Small intestine (tissue), 7 donors: ENCODE data around the gene CFAP299. TPM values are rescaled to one million over a fixed set of nuclear protein-coding genes. Genes with fewer than 3 reads are reported as not detected.

ENCODE experiments used
- DNase-seq, 2 donors: peaks; one replicate each; pipeline versions ENCODE4 v3.0.0 to v3.0.0-alpha.2; 2013
- FAIRE-seq: peaks from 2 replicates; lab custom pipeline; 2012; peaks lifted over from hg19 to GRCh38; lab: Jason Lieb, UNC
- H3K27ac ChIP-seq, 3 donors: one replicate each; pipeline ENCODE4 v1.5.1; 2013; ENCODE audit warnings: low read length in 2 of 3, mild to moderate bottlenecking in 2 of 3, control low read depth in 1 of 3, inconsistent platforms in 1 of 3, low read depth in 1 of 3, moderate library complexity in 1 of 3
- H3K27me3 ChIP-seq, 3 donors: one replicate each; pipeline ENCODE4 v1.6.1; 2013; ENCODE audit warnings: low read length in 3 of 3, inconsistent platforms in 1 of 3; ENCODE audit not compliant: control insufficient read depth in 3 of 3, insufficient read depth in 3 of 3
- H3K36me3 ChIP-seq, 3 donors: one replicate each; pipeline ENCODE4 v1.6.1; 2013; ENCODE audit warnings: low read length in 3 of 3, inconsistent platforms in 1 of 3, low read depth in 1 of 3, mild to moderate bottlenecking in 1 of 3, moderate library complexity in 1 of 3; ENCODE audit not compliant: control insufficient read depth in 3 of 3, insufficient read depth in 2 of 3
- H3K4me1 ChIP-seq, 3 donors: one replicate each; pipeline ENCODE4 v1.6.1; 2013; ENCODE audit warnings: low read length in 2 of 3, inconsistent platforms in 1 of 3, low read depth in 1 of 3, mild to moderate bottlenecking in 1 of 3, moderate library complexity in 1 of 3; ENCODE audit not compliant: control insufficient read depth in 3 of 3, insufficient read depth in 2 of 3
- H3K4me3 ChIP-seq, 3 donors: one replicate each; pipeline ENCODE4 v1.5.1; 2013; ENCODE audit warnings: low read length in 3 of 3, control low read depth in 1 of 3, inconsistent platforms in 1 of 3, low read depth in 1 of 3, mild to moderate bottlenecking in 1 of 3, moderate library complexity in 1 of 3
- H3K9me3 ChIP-seq, 2 donors: one replicate each; pipeline ENCODE4 v1.6.1; 2013; ENCODE audit warnings: low read depth in 1 of 2, low read length in 1 of 2; ENCODE audit not compliant: control insufficient read depth in 2 of 2, insufficient read depth in 1 of 2
- WGBS, 3 donors: extraction: QIAGEN DNeasy Blood & Tissue Kit; methylation state at CpG; one replicate each; pipeline ENCODE4 v1.1.7; 2013; 5-methylcytosine and 5-hydroxymethylcytosine counted together
- polyA plus RNA-seq, 4 donors: library from polyadenylated mRNA; stranded (reverse) in 3 of 4; unstranded in 1 of 4; fragments of 200-250 nt in 3 of 4; fragments of 120-200 nt in 1 of 4; gene quantifications; one replicate each; pipeline versions ENCODE4 v1.2.1 to v1.2.3, GENCODE V29; 2013
- donor health status: healthy with polysubstance abuse.
- donor health status: control.
- donor health status: control.
- donor health status: Bipolar disorder and iron deficiency.
- donor health status: healthy.

The CFAP299 gene
- polyA plus RNA-seq, 4 donors, result not detected

DNA sequence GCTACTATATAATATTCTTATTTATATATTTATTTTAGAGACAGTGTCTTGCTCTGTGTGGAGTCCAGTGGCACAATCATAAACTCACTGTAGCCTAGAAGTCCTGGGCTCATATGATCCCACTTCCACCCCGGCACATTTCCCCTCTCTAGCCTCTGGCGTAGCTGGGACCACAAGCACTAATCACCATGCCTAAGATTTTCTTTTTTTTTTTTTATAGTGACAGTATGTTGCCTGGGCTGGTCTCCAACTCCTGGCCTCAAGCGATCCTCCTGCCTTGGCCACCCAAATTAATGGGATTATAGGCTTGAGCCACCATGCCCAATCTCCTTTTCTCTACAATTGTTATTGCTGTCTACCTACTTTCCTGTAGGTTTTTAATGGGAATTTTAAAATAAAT lies 620.9 kb downstream of the CFAP299 start:
- H3K4me1 ChIP-seq, result no peaks in the 10 kb centered on the region
- no peaks in the 10 kb centered on the region for H3K9me3 ChIP-seq
- H3K27me3 ChIP-seq, result no peaks in the 10 kb centered on the region
- H3K27ac ChIP-seq, result no peak overlapping the region
- no peaks in the 10 kb centered on the region for H3K36me3 ChIP-seq
- DNase-seq (no peak), FAIRE-seq (no peak)
- no peak overlapping the region for H3K4me3 ChIP-seq
- 84 to 90% (median 87%) methylated on average over 3 of the region's 3 CpGs for WGBS, 3 donors

DNA sequence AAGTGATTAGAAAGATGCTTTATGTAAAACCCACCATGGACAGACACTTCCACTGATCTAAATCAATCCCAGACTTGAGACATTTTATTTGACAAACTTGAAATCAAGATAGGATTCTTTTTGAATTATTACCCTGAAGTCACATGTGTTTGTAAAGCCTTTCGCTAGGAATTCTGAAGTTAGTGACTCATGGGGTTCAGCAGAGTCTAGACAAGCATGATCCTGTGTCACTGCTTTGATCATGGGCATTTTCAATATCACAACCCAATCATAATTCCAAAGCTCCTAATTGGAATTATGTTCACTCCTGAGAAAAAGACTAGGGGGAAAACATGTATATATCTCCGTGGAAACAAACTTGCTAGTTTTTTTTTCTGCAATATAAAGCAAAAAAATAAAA lies 627.5 kb downstream of the CFAP299 start:
- no peak for FAIRE-seq
- H3K36me3 ChIP-seq, result no peaks in the 10 kb centered on the region
- H3K27me3 ChIP-seq, result no peaks in the 10 kb centered on the region
- no peaks in the 10 kb centered on the region for H3K9me3 ChIP-seq
- WGBS, 3 donors, result 63 to 74% (median 64%) methylated on average over 2 of the region's 2 CpGs
- no peak overlapping the region for H3K27ac ChIP-seq
- no peak overlapping the region for H3K4me3 ChIP-seq
- no peaks in the 10 kb centered on the region for H3K4me1 ChIP-seq
- no peak for DNase-seq

DNA sequence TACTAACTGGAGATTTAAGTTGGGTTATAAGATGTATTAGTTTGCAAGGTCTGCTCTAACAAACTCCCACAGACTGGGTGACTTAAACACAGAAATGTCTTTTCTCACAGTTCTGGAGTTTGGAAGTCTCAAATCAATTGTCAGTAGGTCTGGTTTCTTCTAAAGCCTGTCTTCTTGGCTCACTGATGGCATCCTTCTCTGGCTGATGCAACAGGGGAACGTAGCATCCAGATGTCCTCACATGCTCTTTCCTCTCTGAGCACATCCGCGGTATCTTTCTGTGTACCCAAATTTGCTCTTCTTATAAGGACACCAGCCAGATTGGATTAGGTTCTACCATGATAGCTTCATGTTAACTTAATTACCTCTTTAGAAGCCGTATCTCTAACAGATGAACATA lies 631.8 kb downstream of the CFAP299 start:
- no peak overlapping the region for H3K4me3 ChIP-seq
- H3K4me1 ChIP-seq, result no peaks in the 10 kb centered on the region
- H3K27me3 ChIP-seq, result no peaks in the 10 kb centered on the region
- H3K36me3 ChIP-seq, result no peaks in the 10 kb centered on the region
- H3K9me3 ChIP-seq, result no peaks in the 10 kb centered on the region
- WGBS, 3 donors, result 89 to 92% (median 91%) methylated on average over 4 of the region's 4 CpGs
- FAIRE-seq (no peak), DNase-seq (no peak)
- no peak overlapping the region for H3K27ac ChIP-seq

DNA sequence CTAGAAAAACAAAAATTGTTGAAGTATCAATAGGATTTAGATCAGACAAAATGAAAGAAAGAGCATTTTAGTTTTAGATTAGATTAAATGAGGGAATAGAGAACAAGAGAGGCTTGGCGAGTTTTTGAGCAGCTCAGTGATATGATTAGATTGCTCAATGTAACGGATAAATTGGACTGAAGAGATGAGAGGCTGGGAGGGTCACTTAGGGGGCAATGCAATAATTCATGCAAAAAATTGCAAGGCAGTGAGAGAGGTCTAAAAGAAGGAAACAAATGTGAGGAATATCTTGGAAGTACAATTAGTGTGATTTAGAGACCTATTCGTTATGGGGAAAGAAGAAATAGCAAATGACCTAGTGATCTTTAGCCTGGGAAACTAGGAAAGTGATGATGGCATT lies 644.7 kb downstream of the CFAP299 start:
- no peak for DNase-seq
- H3K27ac ChIP-seq, result no peak overlapping the region
- H3K4me1 ChIP-seq, result no peaks in the 10 kb centered on the region
- H3K36me3 ChIP-seq, result no peaks in the 10 kb centered on the region
- H3K4me3 ChIP-seq, result no peak overlapping the region
- WGBS, 3 donors, result 76 to 77% (median 76%) methylated on average over 3 of the region's 3 CpGs
- H3K27me3 ChIP-seq, result no peaks in the 10 kb centered on the region
- H3K9me3 ChIP-seq, result no peaks in the 10 kb centered on the region
- no peak for FAIRE-seq

DNA sequence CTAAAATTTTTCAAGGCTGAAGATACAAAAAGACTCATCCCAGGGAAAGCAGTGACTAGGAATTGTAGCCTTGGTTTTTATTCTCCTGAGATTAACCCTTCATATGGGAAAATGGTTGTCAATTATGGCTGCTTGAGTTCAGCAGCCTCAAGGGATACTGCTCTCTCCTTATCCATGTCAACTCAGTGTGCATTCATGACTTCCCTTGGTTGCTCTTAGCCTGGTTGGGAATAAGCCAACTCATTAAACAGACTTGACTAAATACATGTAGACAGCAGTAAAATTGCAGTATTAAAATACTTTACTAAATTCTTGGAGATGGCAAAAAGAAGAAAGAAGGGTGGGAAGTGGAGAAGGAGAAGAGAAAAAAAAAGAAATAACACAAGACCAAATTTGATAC lies 650.5 kb downstream of the CFAP299 start:
- Histone ChIP-seq H3K27me3 (no peaks in the 10 kb centered on the region), H3K27ac (no peak overlapping the region), H3K9me3 (no peaks in the 10 kb centered on the region), H3K36me3 (no peaks in the 10 kb centered on the region), H3K4me1 (peaks cover 0 to 3% (median 0%) of the 10 kb centered on the region in 3 donors), H3K4me3 (no peak overlapping the region)
- DNase-seq (no peak), FAIRE-seq (no peak)

DNA sequence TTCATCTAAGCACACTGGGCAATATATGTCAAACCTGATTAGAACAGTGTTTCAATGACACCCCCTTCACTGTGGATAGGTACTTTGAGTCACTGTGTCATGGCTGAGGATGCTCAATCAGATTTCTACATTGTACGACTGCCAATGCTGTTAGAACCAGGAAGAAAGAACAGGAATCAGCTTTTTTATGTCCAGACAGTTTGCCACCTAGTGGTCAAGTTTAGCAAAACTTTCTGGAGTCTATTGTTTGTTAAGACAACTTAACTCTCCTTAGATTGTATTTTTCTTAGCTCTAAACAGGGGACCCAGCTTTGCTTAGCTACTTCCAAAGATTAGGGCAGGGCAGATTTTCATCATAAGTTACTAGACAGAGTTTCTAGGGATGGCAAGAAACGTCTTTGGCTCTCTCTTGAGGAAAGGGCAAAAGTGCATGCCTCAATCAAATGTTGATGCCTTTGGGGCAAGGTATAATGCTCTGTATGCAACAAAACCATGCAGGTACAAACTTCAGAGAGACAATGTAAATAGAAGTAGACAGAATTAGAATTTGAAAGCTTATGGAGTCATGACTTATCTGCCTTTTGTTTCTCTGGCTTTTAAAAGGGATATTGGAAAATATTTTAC lies 654.5 kb downstream of the CFAP299 start:
- Histone ChIP-seq H3K4me3 (no peak overlapping the region), H3K27me3 (no peaks in the 10 kb centered on the region), H3K4me1 (peaks cover 0 to 3% (median 0%) of the 10 kb centered on the region in 3 donors), H3K9me3 (no peaks in the 10 kb centered on the region), H3K27ac (no peak overlapping the region), H3K36me3 (no peaks in the 10 kb centered on the region)
- 0 to 10% (median 8%) methylated on average over 2 of the region's 2 CpGs for WGBS, 3 donors
- DNase-seq (peak; percentile 74 to 77), FAIRE-seq (peak; percentile 62)

DNA sequence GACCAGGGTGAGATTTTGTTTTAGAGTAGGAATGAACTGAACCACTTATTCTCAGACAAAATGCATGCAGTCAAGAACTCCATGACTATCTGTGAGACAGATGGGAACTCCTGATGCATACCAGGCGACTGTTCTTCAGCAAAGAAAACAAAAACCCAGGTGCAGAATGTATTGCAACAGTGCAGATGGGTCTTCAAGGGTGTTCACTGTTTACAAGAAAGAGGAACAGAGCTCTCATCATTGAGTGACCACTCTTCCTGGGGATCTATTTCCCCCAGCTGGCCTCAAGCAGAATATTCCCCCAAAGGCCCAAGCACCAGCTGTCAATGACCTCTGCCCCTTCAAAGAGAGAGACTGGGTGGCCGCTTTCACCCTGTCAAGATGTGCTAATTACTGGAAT lies 655.3 kb downstream of the CFAP299 start:
- H3K4me1 ChIP-seq, result peaks cover 0 to 3% (median 0%) of the 10 kb centered on the region in 3 donors
- no peak overlapping the region for H3K4me3 ChIP-seq
- no peak overlapping the region for H3K27ac ChIP-seq
- H3K27me3 ChIP-seq, result no peaks in the 10 kb centered on the region
- 59 to 86% (median 62%) methylated on average over 2 of the region's 2 CpGs for WGBS, 3 donors
- H3K9me3 ChIP-seq, result no peaks in the 10 kb centered on the region
- H3K36me3 ChIP-seq, result no peaks in the 10 kb centered on the region
- no peak for FAIRE-seq
- no peak for DNase-seq

- no peak overlapping the region for H3K4me3 ChIP-seq
- DNase-seq (no peak), FAIRE-seq (no peak)
- H3K9me3 ChIP-seq, result peaks cover 0 to 3% of the 10 kb centered on the region in 2 donors
- peaks cover 0 to 11% (median 0%) of the 10 kb centered on the region in 3 donors for H3K4me1 ChIP-seq
- no peak overlapping the region for H3K27ac ChIP-seq
- 81 to 86% (median 86%) methylated on average over 3 of the region's 3 CpGs for WGBS, 3 donors
- no peaks in the 10 kb centered on the region for H3K27me3 ChIP-seq
- no peaks in the 10 kb centered on the region for H3K36me3 ChIP-seq
Measured at GRCh38 chr4:80999943-81000342, 664.4 kb downstream of the CFAP299 start.

DNA sequence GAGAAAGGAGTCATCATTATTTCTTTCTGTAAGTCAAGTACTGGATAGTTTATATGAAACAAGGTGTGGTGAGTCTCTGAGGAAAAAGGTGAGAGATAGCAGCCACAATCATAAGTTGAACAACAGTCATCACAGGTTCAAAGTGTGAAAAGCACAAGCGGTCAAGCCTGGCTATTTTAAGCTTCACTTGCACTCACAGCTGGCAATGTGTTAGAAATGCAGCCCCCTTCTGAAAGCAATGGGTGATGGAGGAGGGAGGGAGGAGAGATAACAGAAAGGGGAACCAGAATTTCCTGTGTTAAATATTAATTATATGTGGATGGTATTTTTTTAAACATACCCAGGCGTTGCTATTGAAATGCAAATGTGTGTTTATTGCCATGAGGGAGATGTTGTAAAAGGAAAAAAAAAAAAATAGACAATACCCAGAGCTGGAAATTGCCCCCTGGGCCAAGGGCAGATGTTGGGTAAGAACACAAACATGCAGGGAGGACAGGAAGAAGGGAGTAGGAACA lies 668.1 kb downstream of the CFAP299 start:
- Histone ChIP-seq H3K4me3 (no peak overlapping the region), H3K27me3 (no peaks in the 10 kb centered on the region), H3K4me1 (peaks cover 0 to 11% (median 0%) of the 10 kb centered on the region in 3 donors), H3K36me3 (no peaks in the 10 kb centered on the region), H3K9me3 (peaks cover 0 to 3% of the 10 kb centered on the region in 2 donors), H3K27ac (peak overlapping the region in 1 of 3 donors; percentile 66)
- peak; percentile 71 to 75 for DNase-seq
- no peak for FAIRE-seq
- WGBS, 3 donors, result 4 to 38% (median 12%) methylated on average over 2 of the region's 2 CpGs
